SK-N-MC (cell line): ENCODE data around the gene TRHDE.

Source experiments
- EZH2 ChIP-seq: fragments of 200-600 bp; sonication (generic); IDR thresholded peaks from one replicate; pipeline ENCODE4 v1.6.1; 2017; ENCODE audit warnings: antibody characterized with exemption
- FOXP2 ChIP-seq: optimal IDR thresholded peaks from 2 replicates; pipeline ENCODE3; 2011; ENCODE audit warnings: mild to moderate bottlenecking, moderate library complexity; ENCODE audit not compliant: insufficient read depth; ENCODE audit errors: extremely low read length, control extremely low read depth
- POLR2AphosphoS5 ChIP-seq: IDR thresholded peaks from 2 replicates; pipeline ENCODE4 v1.6.1; 2012; ENCODE audit warnings: mild to moderate bottlenecking, low read depth, low read length, borderline replicate concordance

DNA sequence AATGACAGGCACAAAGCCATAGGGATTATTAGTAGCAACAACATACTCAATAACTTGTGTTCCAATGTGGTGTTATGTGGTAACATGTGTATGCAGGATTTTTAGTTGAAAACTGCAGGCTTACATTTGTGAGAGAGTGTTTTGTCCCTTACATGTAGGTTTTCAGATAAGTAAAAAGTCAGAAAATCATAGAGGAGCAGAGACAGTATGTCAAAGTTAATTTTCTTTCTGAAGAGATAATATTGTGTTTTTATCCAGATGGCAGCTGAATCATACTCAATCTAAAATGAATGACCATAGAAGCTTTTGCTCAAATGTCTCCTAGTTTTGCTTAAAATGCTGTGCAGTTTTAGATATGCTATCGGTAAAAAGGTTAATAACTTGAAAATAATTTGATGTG, 277.0 kb downstream of the TRHDE start:
- no peak for TF ChIP-seq POLR2AphosphoS5
- no peak for TF ChIP-seq EZH2
- no peak for TF ChIP-seq FOXP2
